Esophagus (tissue), 2 donors: Measurements from ENCODE around the gene PIP5K1C. TPM values are rescaled to one million over a fixed set of nuclear protein-coding genes. Genes with fewer than 3 reads are reported as not detected.
"Not testable (repeated sequence)": the region's sequence is repeated elsewhere in the genome, so short reads cannot be mapped to it uniquely, and the experiment has no call there.

ENCODE experiments used
- H3K27ac ChIP-seq, 2 donors: one replicate each; pipeline ENCODE4 v1.5.1; 2013; ENCODE audit warnings: low read depth in 2 of 2, mild to moderate bottlenecking in 2 of 2, inconsistent platforms in 1 of 2, low read length in 1 of 2, moderate library complexity in 1 of 2
- H3K27me3 ChIP-seq, 2 donors: one replicate each; pipeline ENCODE4 v1.6.1; 2013; ENCODE audit warnings: low read length in 2 of 2, control low read depth in 1 of 2, mild to moderate bottlenecking in 1 of 2; ENCODE audit not compliant: insufficient read depth in 2 of 2, control insufficient read depth in 1 of 2
- H3K36me3 ChIP-seq, 2 donors: one replicate each; pipeline ENCODE4 v1.6.1; 2013; ENCODE audit warnings: low read length in 1 of 2; ENCODE audit not compliant: control insufficient read depth in 2 of 2, insufficient read depth in 2 of 2
- H3K4me1 ChIP-seq, 2 donors: one replicate each; pipeline ENCODE4 v1.6.1; 2013; ENCODE audit warnings: low read length in 1 of 2; ENCODE audit not compliant: control insufficient read depth in 2 of 2, insufficient read depth in 2 of 2
- H3K4me3 ChIP-seq, 2 donors: one replicate each; pipeline ENCODE4 v1.5.1; 2013; ENCODE audit warnings: low read length in 2 of 2, mild to moderate bottlenecking in 2 of 2, low read depth in 1 of 2, moderate library complexity in 1 of 2
- H3K9me3 ChIP-seq, 2 donors: one replicate each; pipeline ENCODE4 v1.6.1; 2013; ENCODE audit warnings: mild to moderate bottlenecking in 2 of 2, low read depth in 1 of 2, low read length in 1 of 2, moderate library complexity in 1 of 2; ENCODE audit not compliant: control insufficient read depth in 2 of 2, insufficient read depth in 1 of 2
- WGBS, 2 donors: extraction: QIAGEN DNeasy Blood & Tissue Kit; methylation state at CpG; one replicate each; pipeline ENCODE4 v1.1.7; 2013; 5-methylcytosine and 5-hydroxymethylcytosine counted together
- polyA plus RNA-seq, 2 donors: library from polyadenylated mRNA; stranded (reverse); fragments of 200-250 nt; gene quantifications; one replicate each; pipeline ENCODE4 v1.2.3, GENCODE V29; 2013
- donor health status: healthy with polysubstance abuse.
- donor health status: Bipolar disorder and iron deficiency.

The PIP5K1C gene
- polyA plus RNA-seq, 2 donors, result 10.4 to 18.1 TPM

DNA sequence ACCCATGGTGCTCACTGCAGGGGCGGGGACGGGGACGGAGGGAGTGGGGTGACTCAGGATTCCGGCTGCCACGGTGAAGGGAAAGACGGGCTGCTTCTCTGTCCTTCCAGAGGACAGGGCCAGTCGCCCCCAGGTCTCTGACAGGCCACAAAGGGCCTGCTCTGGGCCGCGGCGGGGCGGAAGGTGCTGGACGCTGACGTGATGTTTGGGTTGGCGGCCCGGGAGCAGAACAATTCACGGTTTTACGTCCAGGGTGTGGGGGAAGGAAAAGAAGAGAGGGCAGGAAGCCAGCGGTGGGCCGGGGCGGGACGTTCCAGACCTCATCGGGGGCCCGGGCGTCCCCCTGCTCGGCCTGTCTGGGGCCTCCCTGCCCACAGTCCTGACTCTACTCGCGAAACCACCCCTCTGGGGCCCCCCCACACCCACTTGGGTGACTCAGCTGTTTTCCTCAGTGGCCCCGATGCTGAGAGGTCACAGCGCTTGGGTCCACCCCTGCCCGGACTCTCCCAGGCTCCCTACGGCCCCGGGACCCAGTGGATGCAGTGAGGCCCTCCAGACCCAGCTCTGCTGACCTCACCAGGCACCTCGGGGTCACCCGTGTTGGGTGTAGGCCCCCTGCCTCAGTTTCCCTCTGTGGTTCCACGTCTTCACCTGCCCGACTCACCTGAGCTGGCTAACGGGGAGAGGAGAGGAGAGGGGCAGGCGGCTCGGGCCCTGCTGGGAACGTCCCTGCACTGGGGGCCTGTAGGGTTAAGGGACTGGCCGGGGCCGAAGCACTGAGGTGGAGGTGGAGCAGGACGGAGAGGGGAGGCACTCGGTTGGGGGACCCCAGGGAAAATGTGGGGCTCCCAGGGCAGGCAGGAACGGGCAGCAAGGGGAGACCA lies 29.2 kb downstream of the PIP5K1C start:
- no peak overlapping the region for H3K4me3 ChIP-seq
- no peaks in the 10 kb centered on the region for H3K27me3 ChIP-seq
- H3K9me3 ChIP-seq, result no peaks in the 10 kb centered on the region
- 44 to 50% methylated on average over 45 of the region's 45 CpGs for WGBS, 2 donors
- peaks cover 0 to 6% of the 10 kb centered on the region in 2 donors for H3K36me3 ChIP-seq
- peaks cover 5 to 16% of the 10 kb centered on the region in 2 donors for H3K4me1 ChIP-seq
- H3K27ac ChIP-seq, result peak overlapping the region; percentile 88 to 97

DNA sequence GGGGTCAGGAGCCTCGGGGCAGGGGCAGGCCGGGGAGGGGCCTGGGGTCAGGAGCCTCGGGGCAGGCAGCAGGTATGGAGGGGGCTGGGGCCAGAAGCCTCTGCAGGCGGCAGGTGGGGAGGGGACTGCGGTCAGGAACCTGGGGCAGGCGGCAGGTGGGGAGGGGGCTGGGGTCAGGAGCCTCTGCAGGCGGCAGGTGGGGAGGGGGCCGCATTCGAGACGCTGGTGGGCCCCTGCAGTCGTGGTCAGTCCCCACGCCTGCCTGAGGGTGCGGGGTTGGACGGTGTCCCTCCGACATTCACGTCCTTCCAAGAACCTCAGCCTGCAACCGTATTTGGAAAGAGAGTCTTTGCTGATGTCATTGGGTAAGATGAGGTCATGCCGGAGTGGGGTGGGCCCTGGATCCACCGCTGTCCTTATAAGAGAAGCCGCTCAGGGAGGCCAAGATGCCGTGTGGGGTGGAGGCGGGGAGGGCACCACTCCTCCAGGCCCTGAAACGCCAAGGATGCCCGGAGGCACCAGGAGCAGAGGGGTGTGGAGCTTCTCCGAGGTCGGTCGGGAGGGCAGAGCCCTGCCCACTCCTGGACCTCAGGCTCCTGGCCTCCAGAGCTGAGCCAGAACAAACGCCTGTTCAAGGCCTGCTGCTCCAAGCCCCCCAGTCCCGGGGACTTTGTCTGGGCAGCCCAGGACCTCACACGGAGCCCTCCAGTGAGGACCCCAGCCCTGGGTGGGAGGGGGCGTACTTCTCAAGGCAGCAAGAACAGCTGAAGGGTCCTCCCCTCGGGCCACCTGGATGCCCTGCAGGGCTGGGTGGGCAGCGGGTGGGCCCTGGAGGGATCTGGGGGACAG lies 30.1 kb downstream of the PIP5K1C start:
- Histone ChIP-seq H3K9me3 (no peaks in the 10 kb centered on the region), H3K36me3 (peaks cover 0 to 6% of the 10 kb centered on the region in 2 donors), H3K27me3 (no peaks in the 10 kb centered on the region), H3K4me3 (no peak overlapping the region), H3K4me1 (peaks cover 5 to 20% of the 10 kb centered on the region in 2 donors), H3K27ac (peak overlapping the region; percentile 88 to 97)
- WGBS, 2 donors, result 61 to 63% methylated on average over 33 of the region's 33 CpGs

DNA sequence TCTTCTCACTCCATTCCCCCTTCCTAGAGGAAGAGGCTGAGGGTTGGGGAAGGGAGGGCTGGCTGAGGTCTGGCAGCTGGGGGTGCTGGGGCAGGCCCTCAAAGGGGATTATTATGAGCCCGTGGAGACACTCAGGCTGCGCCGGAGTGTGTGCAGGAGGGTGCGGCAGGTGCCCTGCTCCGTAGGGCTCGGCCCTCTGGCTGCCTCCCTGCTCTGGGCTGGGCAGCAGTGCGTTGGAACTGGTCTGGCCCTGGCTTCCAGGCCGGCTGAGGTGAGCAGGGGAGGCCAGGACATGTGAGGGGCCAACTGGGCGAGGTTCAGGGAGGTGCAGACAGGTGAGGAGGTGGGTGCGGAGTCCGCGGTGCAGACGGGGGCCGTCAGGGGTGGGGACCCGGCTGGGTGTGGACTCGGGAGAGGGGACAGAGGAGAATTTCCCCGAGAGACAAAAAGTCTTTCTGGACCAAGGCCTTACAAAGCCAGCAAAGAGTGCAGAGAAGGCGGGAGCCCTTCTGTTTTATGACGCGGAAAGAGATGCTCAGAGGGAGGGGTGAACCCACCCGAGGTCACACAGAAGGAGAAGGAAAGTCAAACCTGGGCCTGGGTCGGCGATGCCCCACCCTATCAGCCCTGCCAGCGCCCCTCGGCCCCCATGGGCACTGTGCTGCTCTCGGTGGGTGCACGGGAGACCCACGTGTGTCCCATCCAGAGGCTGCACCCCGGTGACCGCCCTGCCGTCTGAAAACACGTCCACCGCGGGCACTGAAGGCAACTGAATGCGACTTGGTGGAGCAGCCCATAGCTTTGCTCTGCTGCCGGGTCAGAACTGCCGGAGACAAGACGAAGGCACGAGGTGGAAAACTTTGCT lies 31.0 kb downstream of the PIP5K1C start:
- 56 to 65% methylated on average over 39 of the region's 39 CpGs for WGBS, 2 donors
- H3K4me1 ChIP-seq, result peaks cover 5 to 20% of the 10 kb centered on the region in 2 donors

DNA sequence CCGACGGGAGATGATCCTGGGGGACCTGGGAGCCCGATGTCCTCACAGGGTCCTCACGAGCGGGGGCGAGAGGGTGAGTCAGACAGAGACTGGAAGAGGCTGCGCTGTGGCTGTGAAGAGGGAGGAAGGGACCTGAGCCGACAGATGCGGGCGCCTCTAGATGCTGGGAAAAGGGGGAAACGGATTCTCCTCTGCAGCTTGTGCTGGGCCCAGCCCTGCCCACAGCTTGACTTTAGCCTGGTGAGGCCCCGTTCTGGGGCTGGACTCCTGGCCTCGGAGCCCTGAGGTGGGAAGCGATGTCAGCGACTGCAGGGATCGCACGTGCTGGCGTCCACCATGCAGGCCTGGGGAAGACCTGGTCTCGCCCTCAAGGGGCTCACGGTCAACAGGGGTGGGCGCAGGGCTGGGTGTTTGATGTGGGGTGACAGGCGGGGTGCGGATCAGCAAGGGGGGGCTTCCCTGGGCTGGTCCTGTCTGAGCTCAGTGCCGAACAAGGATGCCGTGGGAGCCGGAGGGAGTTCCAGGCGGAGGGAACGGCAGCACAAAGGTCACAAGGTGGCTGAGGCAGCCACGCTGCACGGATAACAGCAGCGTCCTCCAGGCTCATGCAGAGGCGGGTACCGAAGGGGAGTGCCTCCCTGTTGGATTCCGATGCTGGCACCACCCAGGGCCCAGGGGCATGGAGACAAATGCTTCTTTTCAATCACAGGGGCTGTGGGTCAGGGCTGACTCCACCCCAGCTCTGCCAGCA lies 31.8 kb downstream of the PIP5K1C start:
- H3K9me3 ChIP-seq, result no peaks in the 10 kb centered on the region
- peak overlapping the region; percentile 69 to 83 for H3K27ac ChIP-seq
- no peaks in the 10 kb centered on the region for H3K27me3 ChIP-seq
- H3K36me3 ChIP-seq, result peaks cover 0 to 19% of the 10 kb centered on the region in 2 donors
- WGBS, 2 donors, result 59 to 67% methylated on average over 34 of the region's 34 CpGs
- peaks cover 5 to 20% of the 10 kb centered on the region in 2 donors for H3K4me1 ChIP-seq
- H3K4me3 ChIP-seq, result no peak overlapping the region

More for the DNA sequence above, 31.0 kb downstream of the PIP5K1C start:
- no peaks in the 10 kb centered on the region for H3K9me3 ChIP-seq
- no peaks in the 10 kb centered on the region for H3K27me3 ChIP-seq
- H3K27ac ChIP-seq, result peak overlapping the region; percentile 69 to 83
- H3K36me3 ChIP-seq, result peaks cover 0 to 14% of the 10 kb centered on the region in 2 donors
- no peak overlapping the region for H3K4me3 ChIP-seq

DNA sequence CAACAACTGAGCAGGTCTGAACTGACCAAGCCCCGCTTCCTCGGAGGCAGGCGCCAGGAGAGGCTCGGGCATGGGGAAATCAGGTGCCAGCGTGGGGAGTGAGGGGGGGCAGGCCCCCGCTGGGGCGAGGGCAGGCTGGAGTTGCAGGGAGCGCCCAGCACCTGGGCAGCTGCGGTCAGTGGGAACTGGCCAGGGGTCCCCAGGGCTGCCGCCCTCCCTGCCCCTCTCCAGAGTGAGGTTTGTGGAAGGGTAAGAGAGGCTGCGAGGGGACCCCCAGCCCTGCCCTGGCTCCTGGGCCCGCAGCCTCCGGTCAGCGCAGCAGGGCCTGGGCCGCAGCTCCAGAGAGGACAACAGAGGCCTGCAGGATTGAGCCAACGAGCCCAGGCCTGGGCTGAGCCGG lies 32.5 kb downstream of the PIP5K1C start:
- H3K9me3 ChIP-seq, result no peaks in the 10 kb centered on the region
- no peak overlapping the region for H3K4me3 ChIP-seq
- H3K36me3 ChIP-seq, result peaks cover 0 to 23% of the 10 kb centered on the region in 2 donors
- peaks cover 5 to 20% of the 10 kb centered on the region in 2 donors for H3K4me1 ChIP-seq
- H3K27ac ChIP-seq, result peak overlapping the region; percentile 48 to 52
- H3K27me3 ChIP-seq, result no peaks in the 10 kb centered on the region
- 82 to 85% methylated on average over 14 to 17 of the region's 17 CpGs for WGBS, 2 donors

DNA sequence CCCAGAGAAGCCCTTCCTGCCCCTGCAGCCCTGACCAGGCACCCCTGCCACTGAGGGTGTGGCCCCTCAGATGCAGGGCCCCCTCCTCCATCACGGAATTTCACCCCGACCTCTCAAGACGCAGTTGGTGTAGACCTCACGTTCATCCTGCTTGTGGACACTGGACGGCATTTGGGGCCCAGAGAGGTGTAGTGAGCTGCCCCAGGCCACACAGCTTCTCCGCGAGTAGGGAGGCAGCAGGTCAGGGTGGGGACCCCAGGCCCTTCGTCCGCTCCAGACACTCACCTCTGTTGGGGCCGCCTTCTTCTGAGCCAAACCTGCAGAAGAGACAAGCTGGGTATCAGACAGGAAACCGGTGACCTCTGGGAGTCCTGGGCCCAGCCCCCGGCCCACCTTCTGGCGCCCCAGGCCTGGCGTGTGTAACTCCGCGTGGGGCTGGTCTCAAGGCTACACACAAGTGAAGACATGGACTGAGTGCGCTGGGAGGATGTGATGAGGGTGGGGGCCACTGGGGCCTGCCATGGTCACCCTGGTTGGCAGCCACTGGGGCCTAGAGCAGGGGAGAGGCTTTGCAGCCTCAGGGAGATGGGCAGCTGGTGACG lies 33.1 kb downstream of the PIP5K1C start:
- peaks cover 5 to 20% of the 10 kb centered on the region in 2 donors for H3K4me1 ChIP-seq
- H3K27ac ChIP-seq, result no peak overlapping the region

DNA sequence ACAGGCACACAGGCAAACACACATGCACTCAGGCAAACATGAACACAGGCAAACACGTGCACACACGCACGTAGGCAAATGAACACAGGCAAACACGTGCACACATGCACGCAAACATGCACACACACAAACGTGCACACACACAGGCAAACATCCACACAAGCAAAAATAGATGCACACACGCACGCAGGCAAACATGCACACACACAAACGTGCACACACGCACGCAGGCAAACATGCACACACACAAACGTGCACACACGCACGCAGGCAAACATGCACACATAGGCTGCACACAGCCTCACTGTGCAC lies 33.8 kb downstream of the PIP5K1C start:
- not testable (repeated sequence) for H3K27me3 ChIP-seq, H3K27ac ChIP-seq, H3K4me3 ChIP-seq, H3K9me3 ChIP-seq
- WGBS, 2 donors, result 89% methylated on average over 14 of the region's 14 CpGs
- peaks cover 5 to 20% of the 10 kb centered on the region in 2 donors for H3K4me1 ChIP-seq
- H3K36me3 ChIP-seq, result peaks cover 0 to 30% of the 10 kb centered on the region in 2 donors

More for the DNA sequence above, 33.1 kb downstream of the PIP5K1C start:
- Histone ChIP-seq H3K4me3 (no peak overlapping the region), H3K9me3 (no peaks in the 10 kb centered on the region), H3K27me3 (no peaks in the 10 kb centered on the region), H3K36me3 (peaks cover 0 to 24% of the 10 kb centered on the region in 2 donors)
- WGBS, 2 donors, result 86 to 90% methylated on average over 18 of the region's 18 CpGs

DNA sequence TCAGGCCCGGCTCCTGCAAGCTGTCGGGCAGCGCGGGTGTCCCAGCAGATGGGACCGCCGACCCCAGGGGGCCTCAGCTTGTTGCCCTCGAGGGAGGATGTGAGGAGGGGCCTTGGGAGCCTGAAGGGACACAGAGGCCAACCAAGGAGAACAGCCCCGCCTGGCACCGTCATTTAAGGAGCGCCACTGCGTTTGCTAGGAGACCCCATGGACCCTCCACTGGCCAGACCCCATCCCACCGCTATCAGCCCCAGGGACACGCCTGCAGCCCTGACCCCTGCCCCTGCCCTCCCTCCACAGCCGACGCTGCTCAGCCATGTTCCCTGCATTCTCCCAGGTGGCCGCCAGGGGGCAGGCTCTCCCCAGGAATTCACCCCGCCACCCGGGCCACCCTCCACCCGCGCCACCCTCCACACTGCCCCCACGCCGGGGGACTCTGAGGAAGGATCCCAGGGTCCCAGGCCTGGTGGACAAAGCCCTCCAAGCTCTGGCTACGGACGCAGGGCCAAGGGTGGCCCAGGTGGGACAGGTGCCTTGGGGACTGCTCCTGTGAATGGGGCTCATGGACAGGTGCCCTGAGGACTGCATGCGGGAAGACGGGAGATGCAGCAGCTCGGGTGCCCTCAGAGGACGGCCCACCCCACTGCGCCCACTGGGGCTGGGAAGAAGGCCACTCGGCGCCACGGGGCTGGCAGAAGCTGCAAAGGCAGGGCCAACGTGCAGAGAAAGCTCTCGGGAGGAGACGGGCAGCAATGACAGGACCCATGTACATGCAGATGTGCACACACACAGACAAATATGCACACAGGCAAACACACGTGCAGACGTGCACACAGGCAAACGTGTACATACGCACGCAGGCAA lies 34.4 kb downstream of the PIP5K1C start:
- Histone ChIP-seq H3K4me3 (no peak overlapping the region), H3K27ac (no peak overlapping the region), H3K36me3 (peaks cover 0 to 34% of the 10 kb centered on the region in 2 donors), H3K27me3 (no peaks in the 10 kb centered on the region), H3K9me3 (no peaks in the 10 kb centered on the region), H3K4me1 (peaks cover 5 to 18% of the 10 kb centered on the region in 2 donors)
- 34% methylated on average over 40 of the region's 40 CpGs for WGBS, 2 donors
